ENCODE measurements around the gene FHOD1. TPM values are rescaled to one million over a fixed set of nuclear protein-coding genes. Genes with fewer than 3 reads are reported as not detected.

FHOD1 gene
- total and polyA plus RNA-seq, 12 donors = 11.6 to 71.1 (median 19.1) TPM

DNA sequence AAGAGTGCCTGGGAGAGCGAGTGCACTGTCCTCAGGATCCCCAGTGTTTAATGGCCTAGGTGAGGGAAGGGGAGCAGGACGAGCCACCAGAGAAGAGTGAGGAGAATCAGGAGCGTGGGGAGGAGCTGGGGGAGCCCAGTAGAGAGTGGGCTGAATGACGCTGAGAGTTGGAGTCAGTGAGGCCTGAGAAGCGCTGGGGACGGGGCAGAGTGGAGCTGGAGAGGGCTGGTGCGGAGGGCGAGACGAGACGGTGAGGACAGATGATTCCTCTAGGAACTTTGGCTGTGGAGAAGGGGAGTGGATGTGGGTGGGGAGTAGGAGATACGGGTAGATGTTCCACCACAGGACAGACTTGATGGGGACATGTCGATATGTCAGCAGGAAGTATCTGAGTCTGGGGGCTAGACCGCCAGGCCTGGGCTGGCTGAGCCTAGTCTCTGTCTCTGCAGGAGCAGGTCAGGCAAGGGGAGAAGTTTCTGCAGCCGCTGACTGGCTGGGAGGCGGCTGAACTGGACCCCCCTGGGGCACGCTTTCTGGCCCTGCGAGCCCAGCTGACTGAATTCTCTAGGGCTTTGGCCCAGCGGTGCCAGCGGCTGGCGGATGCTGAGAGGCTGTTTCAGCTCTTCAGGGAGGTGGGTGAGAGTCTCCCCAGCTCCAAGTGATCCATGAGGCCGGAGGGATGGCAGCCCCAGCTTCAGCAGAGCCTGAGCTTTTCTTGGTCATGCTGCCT, 36.7 kb upstream of the FHOD1 start:
- peaks cover 0 to 6% (median 0%) of the 10 kb centered on the region in 9 donors for H3K4me1 ChIP-seq
- DNase-seq = no peak
- H3K27me3 ChIP-seq = no peaks in the 10 kb centered on the region
- ATAC-seq = no peak
- no peak overlapping the region for H3K4me3 ChIP-seq
- H3K36me3 ChIP-seq = no peaks in the 10 kb centered on the region
- no peaks in the 10 kb centered on the region for H3K9me3 ChIP-seq
- 91 to 93% methylated on average over 21 of the region's 21 CpGs for WGBS, 2 donors
- no peak overlapping the region for H3K27ac ChIP-seq
- TF ChIP-seq, protein P1, sequence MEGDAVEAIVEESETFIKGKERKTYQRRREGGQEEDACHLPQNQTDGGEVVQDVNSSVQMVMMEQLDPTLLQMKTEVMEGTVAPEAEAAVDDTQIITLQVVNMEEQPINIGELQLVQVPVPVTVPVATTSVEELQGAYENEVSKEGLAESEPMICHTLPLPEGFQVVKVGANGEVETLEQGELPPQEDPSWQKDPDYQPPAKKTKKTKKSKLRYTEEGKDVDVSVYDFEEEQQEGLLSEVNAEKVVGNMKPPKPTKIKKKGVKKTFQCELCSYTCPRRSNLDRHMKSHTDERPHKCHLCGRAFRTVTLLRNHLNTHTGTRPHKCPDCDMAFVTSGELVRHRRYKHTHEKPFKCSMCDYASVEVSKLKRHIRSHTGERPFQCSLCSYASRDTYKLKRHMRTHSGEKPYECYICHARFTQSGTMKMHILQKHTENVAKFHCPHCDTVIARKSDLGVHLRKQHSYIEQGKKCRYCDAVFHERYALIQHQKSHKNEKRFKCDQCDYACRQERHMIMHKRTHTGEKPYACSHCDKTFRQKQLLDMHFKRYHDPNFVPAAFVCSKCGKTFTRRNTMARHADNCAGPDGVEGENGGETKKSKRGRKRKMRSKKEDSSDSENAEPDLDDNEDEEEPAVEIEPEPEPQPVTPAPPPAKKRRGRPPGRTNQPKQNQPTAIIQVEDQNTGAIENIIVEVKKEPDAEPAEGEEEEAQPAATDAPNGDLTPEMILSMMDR (IDR thresholded peaks at IDR 0.05) = no peak
- intact Hi-C loops (cut with DNase I) = loop anchor here in 1 of 10 donors (10.0 kb wide), 1 partner anchor 111 kb away; the partner anchor contains the start of gene TPPP3

DNA sequence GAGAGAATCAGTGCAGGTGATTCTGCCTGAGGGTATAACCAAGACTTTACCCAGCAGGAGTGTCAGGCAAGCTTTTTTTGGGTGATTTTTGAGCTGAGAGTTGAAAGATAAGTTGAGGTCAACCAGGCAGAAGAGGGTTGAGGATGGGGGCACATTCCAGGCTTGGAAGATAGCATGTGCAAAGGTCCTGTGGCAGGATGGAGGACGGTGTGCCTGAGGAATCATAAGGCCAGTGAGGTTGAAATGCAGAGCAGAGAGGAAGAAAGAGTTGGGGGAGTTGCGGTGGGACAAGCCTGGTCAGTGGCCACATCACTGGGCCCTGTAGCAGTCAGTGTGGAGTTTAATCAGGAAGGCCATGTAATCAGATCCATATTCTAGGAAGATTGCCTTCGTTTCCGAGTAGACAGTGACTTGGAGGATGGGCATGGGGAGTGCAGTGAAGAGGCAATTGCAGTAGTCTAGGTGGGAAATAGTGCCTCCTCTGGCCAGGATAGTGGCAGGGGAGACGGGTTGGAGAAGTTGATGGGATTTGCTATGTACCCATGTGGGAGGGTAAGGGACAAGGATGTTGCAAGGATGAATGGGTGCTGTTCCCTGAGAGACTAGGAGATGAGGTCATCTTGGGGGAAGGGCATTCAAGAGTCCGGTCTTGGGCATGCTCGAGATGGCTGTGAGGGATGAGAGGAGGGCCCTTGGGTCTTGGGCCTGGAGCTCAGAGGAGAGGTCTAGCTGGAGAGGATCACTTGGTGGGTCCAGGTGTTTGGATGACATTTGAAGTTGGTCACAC, 36.0 kb upstream of the FHOD1 start:
- no peaks in the 10 kb centered on the region for H3K27me3 ChIP-seq
- H3K9me3 ChIP-seq = no peaks in the 10 kb centered on the region
- no peak overlapping the region for H3K4me3 ChIP-seq
- DNase-seq (no peak), ATAC-seq (no peak)
- 90 to 93% methylated on average over 7 of the region's 7 CpGs for WGBS, 2 donors
- peaks cover 0 to 13% (median 7%) of the 10 kb centered on the region in 9 donors for H3K4me1 ChIP-seq
- intact Hi-C loops (cut with DNase I) = loop anchor here in 1 of 10 donors (10.0 kb wide), 1 partner anchor 112 kb away; the partner anchor contains the start of gene TPPP3
- H3K27ac ChIP-seq = no peak overlapping the region
- TF ChIP-seq, protein P1 (IDR thresholded peaks at IDR 0.05) = no peak
- H3K36me3 ChIP-seq = no peaks in the 10 kb centered on the region

DNA sequence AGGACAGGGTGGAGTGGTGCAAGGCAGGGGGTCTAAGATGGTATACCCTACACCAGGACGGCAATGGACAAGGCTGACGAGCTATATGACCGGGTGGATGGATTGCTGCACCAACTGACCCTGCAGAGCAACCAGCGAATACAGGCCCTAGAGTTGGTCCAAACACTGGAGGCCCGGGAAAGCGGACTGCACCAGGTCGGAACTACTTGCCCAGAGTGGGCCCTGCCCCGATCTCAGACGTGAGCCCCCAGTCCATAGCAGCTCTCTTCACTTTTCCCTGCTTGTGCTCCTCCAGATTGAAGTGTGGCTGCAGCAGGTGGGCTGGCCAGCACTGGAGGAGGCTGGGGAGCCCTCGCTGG, 35.1 kb upstream of the FHOD1 start:
- Histone ChIP-seq H3K36me3 (no peaks in the 10 kb centered on the region), H3K27me3 (no peaks in the 10 kb centered on the region), H3K4me3 (no peak overlapping the region), H3K27ac (no peak overlapping the region), H3K4me1 (peaks cover 0 to 21% (median 8%) of the 10 kb centered on the region in 9 donors), H3K9me3 (no peaks in the 10 kb centered on the region)
- DNase-seq (no peak), ATAC-seq (no peak)
- TF ChIP-seq, protein P1 (IDR thresholded peaks at IDR 0.05) = no peak
- intact Hi-C loops (cut with DNase I) = loop anchor here in 1 of 10 donors (10.0 kb wide), 1 partner anchor 112 kb away; the partner anchor contains the start of gene TPPP3
- 95 to 96% methylated on average over 10 of the region's 10 CpGs for WGBS, 2 donors
